Neuron (in vitro differentiated cells): ENCODE results near the gene VMA21.

Source experiments
- H2AFZ ChIP-seq: one replicate; pipeline ENCODE4 v1.6.1; 2013; ENCODE audit warnings: low read depth, mild to moderate bottlenecking, inconsistent platforms, low read length, moderate library complexity
- H3K27me3 ChIP-seq: one replicate; pipeline ENCODE4 v1.6.1; 2013; ENCODE audit warnings: low read length; ENCODE audit not compliant: insufficient read depth
- H3K36me3 ChIP-seq: one replicate; pipeline ENCODE4 v1.6.1; 2013; ENCODE audit warnings: low read length; ENCODE audit not compliant: insufficient read depth
- H3K4me1 ChIP-seq: one replicate; pipeline ENCODE4 v1.6.1; 2013; ENCODE audit warnings: low read length; ENCODE audit not compliant: insufficient read depth
- H3K4me3 ChIP-seq: 2 replicates; pipeline ENCODE4 v1.5.1; 2013; ENCODE audit warnings: mild to moderate bottlenecking, low read length, moderate library complexity
- H3K9me3 ChIP-seq: one replicate; pipeline ENCODE4 v1.6.1; 2013; ENCODE audit warnings: low read length

The VMA21 gene, protein sequence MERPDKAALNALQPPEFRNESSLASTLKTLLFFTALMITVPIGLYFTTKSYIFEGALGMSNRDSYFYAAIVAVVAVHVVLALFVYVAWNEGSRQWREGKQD

DNA sequence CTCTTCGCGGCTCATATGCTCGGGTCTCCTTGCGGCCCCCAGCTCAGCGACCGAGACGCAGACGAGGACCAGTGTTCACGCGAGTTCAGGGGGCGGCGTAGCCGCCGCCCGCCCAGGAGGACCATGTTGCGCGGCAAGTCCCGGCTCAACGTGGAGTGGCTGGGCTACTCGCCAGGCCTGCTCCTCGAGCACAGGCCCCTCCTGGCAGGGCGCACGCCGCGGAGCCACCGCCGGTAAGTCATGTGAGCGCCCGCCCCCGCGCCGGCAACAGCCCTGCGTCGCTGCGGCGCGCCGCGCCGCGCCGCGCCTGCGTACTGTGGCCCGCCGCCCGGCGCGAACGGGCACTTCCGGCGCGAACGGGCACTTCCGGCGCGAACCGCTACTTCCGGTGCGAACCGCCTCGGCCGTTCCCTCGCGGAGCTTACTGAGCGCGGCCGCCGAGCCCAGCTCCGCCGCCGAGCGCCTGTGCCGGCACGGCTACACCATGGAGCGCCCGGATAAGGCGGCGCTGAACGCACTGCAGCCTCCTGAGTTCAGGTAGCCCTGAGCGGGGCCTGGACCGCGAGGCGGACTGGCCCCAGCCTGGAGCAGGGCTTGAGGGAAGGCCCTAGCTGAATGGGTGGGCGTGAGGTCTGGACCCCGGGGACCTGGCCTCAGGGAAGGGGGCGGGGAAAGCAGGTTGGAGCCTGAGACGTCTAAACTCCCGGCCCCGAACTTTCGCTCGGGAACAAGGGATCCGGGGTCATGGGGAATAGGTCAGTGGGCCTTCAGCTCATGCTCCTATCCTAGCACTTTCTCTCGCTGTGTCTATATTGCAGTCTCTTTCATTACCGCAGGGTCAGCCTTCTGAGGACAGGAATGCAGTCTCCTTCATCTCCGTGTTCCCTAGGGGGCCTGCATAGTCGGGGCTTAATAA, at the start of gene VMA21:
Gene VMA21 (plus strand): TSS at position 382 of the 916 bp plus-strand sequence. CDS start 103 bp downstream, at position 485.
- peak within 1 kb of the TSS; percentile 71 for H3K4me3 ChIP-seq
- no peaks in the 10 kb centered on the region for H3K9me3 ChIP-seq
- H3K27me3 ChIP-seq: no peaks in the 10 kb centered on the region
- H2AFZ ChIP-seq: peak within 1 kb of the TSS; percentile 68
- H3K36me3 ChIP-seq: no peaks in the 10 kb centered on the region
- peaks cover 19% of the 10 kb centered on the region for H3K4me1 ChIP-seq

DNA sequence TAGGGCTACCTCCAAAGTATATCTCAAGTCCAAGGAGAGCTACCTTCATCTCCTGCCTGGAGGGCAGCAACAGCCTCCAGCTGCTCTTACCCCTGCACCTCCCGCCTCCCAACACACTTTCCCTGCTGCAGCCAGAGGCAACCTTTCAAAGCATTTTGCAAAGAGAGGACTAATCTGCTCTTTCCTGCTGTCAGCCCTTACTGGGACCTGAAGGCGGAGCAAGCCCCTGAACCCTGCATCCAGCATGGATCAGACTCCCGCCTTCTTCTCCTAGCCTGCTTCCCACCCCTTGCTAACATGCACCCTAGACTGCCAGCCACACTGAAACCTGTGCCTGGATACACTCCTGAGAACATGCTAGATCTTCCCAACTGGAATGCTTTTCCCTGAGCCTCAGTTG, 37.7 kb upstream of the VMA21 start:
- Histone ChIP-seq H3K4me3 (no peak overlapping the region), H3K4me1 (no peaks in the 10 kb centered on the region), H3K27me3 (peaks cover 20% of the 10 kb centered on the region), H3K9me3 (no peaks in the 10 kb centered on the region), H2AFZ (no peak overlapping the region), H3K36me3 (no peaks in the 10 kb centered on the region)

DNA sequence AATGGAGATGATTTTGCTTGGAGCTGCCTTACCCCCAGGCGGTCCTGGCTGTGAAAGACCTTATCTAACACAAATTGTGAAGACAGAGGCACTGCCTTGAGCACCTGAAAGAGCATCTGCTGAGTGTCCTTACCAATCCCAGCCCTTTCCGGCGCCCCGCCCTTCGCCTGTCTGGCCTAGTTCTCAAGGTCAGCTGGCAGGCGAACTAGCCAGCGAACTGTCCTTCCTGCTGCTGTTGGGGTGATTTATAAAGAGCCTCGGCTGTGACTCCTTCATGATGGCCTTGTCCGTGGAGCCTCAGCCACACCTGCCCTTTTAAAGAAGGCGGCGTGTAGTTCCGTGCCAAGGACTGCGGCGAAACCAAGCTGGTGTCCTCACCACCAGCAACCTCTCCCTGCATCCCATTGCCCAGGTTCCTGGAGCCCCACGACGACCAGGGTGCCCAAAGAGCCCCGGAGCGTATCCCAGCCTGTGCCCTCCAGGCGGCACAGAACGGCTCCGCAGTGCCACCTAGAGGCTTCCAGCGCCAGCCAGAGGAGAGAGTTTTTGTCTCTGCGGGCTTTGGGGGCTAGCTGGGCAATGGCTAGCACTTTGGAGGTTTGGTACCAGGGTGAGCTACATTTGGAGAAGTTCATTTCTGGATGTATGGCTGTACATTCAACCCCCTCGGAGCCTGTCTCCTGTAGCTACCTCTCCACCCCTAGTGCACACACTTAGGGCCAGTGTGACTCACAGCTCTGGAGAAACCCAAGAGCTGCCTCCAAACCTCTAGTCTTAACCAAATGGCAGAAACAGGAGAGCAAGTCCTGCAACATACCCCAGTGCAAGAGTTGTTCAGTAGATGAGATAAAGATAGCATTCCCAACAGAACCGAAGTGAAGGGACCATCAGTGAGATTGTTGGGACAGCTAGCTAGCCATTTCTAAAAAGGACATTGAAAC, 36.8 kb upstream of the VMA21 start:
- Histone ChIP-seq H3K4me3 (no peak overlapping the region), H3K27me3 (peaks cover 20% of the 10 kb centered on the region)

DNA sequence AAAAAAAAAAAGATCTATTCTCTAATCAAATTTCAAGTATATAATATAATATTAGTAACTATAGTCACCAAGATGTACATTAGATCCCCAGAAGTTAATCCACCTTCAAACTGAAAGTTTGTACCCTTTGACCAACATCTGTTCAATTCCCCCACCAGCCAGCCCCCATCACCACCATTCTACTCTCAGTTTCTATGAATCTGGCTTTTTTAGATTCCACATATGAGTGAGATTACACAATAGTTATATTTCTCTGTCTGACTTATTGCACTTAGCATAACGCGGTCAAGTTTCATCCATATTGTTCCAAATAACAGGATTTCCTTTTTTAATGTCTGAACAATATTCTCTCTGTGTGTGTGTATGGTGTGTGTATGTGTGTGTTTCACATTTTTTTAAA, 33.7 kb upstream of the VMA21 start:
- peaks cover 16% of the 10 kb centered on the region for H3K27me3 ChIP-seq
- no peaks in the 10 kb centered on the region for H3K4me1 ChIP-seq
- H2AFZ ChIP-seq: no peak overlapping the region
- no peak overlapping the region for H3K4me3 ChIP-seq
- H3K9me3 ChIP-seq: no peaks in the 10 kb centered on the region
- no peaks in the 10 kb centered on the region for H3K36me3 ChIP-seq

More for the DNA sequence above, 36.8 kb upstream of the VMA21 start:
- H3K4me1 ChIP-seq: no peaks in the 10 kb centered on the region
- no peaks in the 10 kb centered on the region for H3K9me3 ChIP-seq
- no peak overlapping the region for H2AFZ ChIP-seq
- no peaks in the 10 kb centered on the region for H3K36me3 ChIP-seq

DNA sequence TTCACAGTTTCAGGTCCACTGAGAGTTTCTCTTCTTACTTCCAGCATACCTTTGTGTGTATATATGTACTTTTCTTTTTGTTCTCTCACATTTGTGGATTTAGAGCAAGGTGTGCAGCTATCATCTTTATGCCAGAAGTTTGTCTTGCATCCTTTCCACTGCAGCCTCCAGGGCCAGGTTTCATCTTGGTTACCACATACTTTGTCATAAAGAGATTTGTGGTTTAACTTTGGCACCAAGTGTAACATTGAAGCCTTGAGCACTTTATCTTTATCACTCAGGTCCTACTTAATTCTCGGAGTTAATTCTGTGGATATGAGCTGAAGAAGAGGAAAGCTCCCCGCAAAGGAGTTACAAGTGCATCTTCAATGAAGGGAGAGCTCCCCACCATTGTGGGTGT, 31.4 kb upstream of the VMA21 start:
- H3K36me3 ChIP-seq: no peaks in the 10 kb centered on the region
- H3K4me1 ChIP-seq: no peaks in the 10 kb centered on the region
- no peak overlapping the region for H2AFZ ChIP-seq
- no peaks in the 10 kb centered on the region for H3K9me3 ChIP-seq
- peaks cover 2% of the 10 kb centered on the region for H3K27me3 ChIP-seq
- H3K4me3 ChIP-seq: no peak overlapping the region

DNA sequence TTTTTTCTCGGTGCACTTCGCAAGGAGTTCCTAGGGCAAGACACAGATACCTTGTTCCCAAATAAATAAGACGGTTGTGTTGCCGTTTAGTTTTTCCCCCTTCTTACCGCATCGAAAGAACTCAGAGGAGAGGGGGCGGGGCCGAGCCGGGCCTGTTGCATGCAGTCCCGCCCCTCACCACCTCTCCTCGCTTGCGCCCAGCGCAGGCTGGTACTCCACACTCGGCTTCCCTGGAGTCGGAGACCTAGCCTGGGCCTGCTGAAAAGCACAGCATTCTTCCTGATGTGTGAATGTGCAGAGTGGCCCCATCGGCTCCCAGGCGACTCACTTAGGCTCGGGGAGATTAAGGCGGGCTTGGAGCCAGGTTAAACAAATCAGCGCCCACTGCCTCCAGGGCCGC, 26.1 kb upstream of the VMA21 start:
- Histone ChIP-seq H3K27me3 (no peaks in the 10 kb centered on the region), H3K9me3 (no peaks in the 10 kb centered on the region), H3K4me3 (no peak overlapping the region), H3K36me3 (no peaks in the 10 kb centered on the region), H3K4me1 (no peaks in the 10 kb centered on the region), H2AFZ (no peak overlapping the region)

DNA sequence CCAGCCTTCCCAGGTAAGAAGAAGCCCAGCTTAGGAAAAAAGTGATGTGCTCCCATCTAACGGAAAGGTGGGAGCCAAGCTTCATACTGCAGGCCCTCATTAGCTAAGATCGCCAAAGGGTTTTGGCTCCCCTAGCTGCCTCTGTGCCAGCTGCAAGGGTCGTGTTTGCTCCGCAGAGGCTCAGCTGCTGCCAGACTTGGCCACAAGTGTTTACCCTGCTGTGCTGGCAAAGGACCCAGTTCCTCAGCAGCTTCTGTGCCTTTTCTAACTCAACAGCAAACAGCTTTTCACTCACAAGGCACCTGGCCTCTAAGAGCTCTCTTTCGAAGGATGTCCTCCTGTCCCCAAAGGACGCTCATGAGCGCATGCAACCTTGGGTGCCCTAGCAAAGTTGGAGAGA, 12.2 kb upstream of the VMA21 start:
- no peaks in the 10 kb centered on the region for H3K9me3 ChIP-seq
- no peak overlapping the region for H3K4me3 ChIP-seq
- no peaks in the 10 kb centered on the region for H3K4me1 ChIP-seq
- no peaks in the 10 kb centered on the region for H3K27me3 ChIP-seq
- H2AFZ ChIP-seq: no peak overlapping the region
- no peaks in the 10 kb centered on the region for H3K36me3 ChIP-seq

DNA sequence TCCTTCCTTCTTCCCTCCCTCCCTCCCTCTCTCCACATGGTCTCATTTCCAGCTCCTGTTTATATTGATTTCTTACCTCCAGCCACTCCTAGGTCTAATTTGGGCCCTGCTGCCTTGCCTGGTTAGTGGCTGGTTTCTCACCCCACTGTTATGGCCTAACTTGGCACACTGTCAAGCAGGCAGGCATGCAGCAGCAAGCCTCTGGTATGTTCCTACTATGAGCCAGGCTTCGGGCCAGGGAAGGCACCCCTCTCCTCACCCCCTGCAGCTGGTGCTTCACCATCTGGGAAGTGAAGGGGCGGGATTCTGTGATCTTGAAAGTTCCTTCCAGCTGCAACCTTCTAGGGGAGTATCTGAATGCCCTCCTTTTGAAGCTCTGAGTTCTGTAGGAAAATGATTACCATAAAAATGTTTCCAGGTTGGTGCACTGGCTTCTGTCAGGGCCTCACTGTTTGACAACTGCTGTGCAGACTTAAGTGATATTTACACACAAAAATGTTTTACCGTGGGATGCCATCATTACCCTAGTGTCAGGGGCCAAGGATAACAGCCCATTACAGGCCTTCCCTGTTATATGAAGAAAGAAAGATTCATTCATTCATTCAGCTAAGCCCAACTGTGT, 10.1 kb upstream of the VMA21 start:
- Histone ChIP-seq H2AFZ (no peak overlapping the region), H3K27me3 (no peaks in the 10 kb centered on the region), H3K36me3 (no peaks in the 10 kb centered on the region), H3K4me1 (no peaks in the 10 kb centered on the region), H3K4me3 (no peak overlapping the region), H3K9me3 (no peaks in the 10 kb centered on the region)

DNA sequence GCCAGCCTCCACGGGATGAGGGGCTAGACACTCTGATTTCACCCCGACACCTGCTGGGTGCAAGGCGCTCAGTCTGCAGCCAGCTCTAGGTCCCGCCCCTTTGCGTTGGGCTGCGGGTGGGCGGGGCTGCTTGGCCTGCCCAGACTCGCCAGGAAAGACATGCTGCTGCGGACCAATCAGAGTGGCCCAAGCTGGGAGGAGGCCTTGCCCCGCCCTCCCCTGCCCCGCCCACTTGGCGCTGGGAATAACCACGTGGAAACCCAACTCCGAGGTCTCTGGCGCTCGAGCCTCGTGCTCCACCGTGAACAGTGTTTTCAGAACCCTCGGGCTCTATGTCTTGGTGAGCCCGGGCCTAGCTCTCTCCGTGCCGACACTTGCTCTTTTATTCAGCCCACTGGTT, 5.3 kb upstream of the VMA21 start:
- Histone ChIP-seq H3K9me3 (no peaks in the 10 kb centered on the region), H3K4me3 (no peak overlapping the region), H3K36me3 (no peaks in the 10 kb centered on the region)

DNA sequence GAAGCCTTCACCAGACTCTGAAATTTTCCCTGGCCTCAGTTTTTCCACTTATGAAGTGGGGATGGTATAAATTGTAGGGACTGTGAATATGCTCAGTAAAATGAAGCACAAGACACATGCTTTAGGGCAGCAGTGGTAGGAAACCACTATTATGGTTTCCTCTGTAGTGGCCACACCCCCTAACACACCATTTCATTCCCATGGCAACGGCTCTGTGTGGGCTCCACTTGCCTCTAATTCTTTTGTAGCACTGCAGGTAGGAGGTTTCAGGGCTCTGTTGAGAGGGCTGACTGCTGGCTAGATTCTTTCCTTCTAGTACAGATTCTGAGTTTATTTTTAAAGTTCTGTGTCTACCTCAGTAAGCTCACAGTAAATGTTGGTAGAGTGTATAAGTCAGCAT, 3.5 kb upstream of the VMA21 start:
- Histone ChIP-seq H2AFZ (no peak overlapping the region), H3K27me3 (no peaks in the 10 kb centered on the region), H3K9me3 (no peaks in the 10 kb centered on the region), H3K4me3 (no peak overlapping the region), H3K4me1 (peaks cover 6% of the 10 kb centered on the region), H3K36me3 (no peaks in the 10 kb centered on the region)

More for the DNA sequence above, 5.3 kb upstream of the VMA21 start:
- peaks cover 5% of the 10 kb centered on the region for H3K4me1 ChIP-seq
- no peak overlapping the region for H2AFZ ChIP-seq
- H3K27me3 ChIP-seq: no peaks in the 10 kb centered on the region

DNA sequence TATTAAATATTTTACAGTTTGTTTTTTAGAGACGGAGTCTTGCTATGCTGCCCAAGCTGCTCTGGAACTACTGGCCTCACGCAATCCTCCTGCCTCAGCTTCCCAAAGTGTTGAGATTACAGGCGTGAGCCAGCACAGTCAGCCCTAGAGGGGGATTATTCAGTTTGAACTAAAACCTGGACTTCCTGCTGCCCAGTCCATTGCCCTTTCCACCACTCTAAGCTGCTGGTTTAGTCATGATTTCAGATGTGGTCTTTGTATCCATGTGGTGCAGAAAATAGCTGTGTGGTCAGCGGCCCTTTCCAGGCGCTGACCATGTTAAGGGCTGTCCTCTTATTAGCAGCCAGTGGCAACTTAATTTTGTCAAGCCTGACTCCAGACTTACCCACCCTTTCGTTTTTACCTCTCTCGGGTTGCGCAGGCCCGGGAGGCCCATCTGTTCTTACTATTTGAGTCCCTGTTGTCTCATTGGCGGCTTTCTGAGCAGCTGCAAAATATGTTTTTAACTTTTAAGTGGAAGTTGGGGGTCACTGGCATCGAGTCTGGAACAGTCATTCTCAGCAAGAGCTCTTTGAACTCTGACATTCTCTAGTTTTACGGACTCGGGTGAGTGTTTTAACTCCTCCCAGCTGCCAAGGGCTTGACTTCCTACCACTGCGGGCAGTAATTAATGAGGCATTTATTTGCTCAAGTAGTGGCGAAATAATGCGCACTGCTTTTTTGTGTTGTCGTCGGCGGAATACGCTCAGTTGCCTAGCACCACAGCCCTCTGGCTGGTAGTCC, 773 bp upstream of the VMA21 start:
- H3K4me1 ChIP-seq: peaks cover 19% of the 10 kb centered on the region
- peak overlapping the region; percentile 71 for H3K4me3 ChIP-seq
- H2AFZ ChIP-seq: peak overlapping the region; percentile 33
- H3K27me3 ChIP-seq: no peaks in the 10 kb centered on the region
- H3K9me3 ChIP-seq: no peaks in the 10 kb centered on the region
- no peaks in the 10 kb centered on the region for H3K36me3 ChIP-seq

DNA sequence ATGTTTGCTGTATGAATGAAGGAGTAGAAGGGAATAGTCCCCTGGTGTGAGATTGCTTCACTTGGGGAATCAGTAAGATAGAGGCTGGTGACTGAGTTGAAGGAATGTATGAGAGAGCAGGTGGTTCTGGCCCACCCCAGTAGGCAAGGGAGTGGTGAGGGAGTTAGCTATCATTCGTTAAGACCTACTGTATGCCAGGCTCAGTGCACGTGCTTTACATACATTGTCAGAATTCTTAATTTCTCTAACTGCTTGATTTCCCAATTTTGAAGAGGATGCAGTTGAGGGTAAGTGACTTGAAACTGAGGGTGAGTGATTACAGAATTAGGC, 700 bp downstream of the VMA21 start:
- Histone ChIP-seq H3K4me3 (peak overlapping the region; percentile 71), H2AFZ (no peak overlapping the region), H3K36me3 (no peaks in the 10 kb centered on the region), H3K4me1 (peaks cover 19% of the 10 kb centered on the region), H3K27me3 (no peaks in the 10 kb centered on the region), H3K9me3 (no peaks in the 10 kb centered on the region)
